Kidney glomerular epithelial cell (primary cell): Measurements from ENCODE around the gene HSP90AB1.

Experiments
- DNase-seq: peaks from one replicate; lab custom pipeline; 2025; lab: John Stamatoyannopoulos, UW

The HSP90AB1 gene

DNA sequence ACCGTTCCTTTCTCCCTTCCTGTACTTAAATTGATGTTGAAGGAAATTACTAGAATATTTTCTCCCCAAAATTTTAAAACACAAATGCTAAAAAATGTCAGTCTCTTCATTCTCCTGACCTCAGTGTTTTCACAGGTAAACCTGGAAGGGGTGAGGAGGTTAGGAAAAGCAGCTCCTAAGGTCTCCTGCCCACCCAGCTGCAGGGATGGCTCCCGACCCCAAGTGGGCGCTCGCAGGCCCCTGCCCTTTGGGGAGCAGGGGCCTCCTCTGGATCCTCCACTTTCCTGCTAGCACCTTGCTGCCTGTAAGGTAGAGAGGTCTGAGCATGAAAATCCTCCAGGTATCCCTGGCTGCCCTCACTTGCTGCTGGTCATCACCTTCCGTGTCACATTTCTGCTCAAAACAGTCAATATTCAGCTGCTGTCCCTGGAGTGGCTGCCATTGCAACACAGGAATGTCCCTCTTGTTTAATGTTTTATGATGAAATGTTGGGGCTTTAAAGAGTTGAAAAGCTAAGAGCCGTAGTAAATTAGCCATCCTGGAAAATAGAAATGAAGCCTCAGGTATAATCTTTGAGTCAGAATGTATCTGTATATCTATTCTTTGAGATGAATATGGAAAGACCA lies 10.9 kb upstream of the HSP90AB1 start:
- no peak for DNase-seq

DNA sequence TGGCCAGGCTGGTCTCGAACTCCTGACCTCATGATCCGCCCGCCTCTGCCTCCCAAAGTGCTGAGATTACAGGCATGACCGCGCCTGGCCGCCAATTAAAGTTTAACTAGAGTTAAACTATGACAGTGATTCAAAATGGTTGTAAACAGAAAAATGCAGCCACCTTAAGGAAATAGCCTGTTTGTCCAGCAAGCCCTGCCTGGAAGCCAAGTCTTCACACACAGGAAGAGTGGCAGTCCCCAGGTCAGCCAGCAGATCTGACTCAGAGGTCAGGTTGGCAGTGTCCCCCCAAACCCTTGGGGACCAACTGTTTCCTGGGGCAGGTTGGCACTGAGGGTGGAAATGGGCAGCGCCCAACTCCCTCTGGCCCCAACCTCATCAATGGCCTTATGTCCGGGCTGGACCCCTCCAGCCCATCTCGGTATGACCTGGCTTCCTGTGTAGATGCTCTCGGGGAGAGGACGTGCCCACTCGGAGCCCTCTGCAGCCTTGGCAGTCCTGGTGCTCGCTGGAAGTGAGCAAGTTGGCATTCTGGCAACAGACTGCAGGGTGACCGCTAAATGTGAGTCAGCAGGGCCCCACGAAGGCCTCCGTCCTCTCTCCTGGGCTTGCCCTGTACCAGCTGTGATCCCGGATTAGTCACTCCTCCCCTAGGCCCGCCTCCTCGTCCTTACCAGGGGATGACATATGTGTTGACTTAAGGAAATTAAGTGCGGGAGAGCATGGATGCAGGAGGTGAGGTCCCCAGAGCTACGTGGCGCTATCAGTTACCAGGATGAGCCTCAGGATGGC lies 9.7 kb upstream of the HSP90AB1 start:
- peak; percentile 96 for DNase-seq

DNA sequence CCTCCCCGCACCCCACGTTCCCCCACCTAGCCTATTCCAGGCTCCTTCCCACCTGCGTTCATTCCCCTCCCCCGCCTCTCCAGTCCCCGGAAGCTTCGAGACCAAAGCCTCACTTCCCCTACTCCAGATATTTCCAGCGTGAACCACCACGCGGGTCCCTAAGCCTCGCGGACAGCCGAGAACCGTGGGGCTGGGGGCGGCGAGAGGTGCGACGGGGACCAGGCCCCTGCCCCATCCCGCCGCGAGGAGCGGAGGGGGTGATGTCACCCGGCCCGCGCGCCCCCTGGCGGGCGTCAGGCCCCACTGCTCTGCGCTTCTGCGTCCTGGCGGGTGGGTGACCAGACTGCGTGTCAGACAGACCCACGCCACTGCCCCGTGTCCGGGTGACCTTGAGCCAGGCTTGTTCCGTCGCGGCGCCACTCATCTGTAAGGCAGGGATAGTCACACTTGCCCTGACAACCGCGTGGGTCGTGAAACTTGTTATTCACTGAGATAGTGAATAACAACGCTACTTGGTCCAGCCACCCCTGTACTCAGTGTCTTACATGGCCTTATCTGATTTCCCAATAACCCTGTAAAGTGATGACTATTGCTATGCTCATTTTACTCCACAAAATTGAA lies 9.0 kb upstream of the HSP90AB1 start:
- peak; percentile 63 for DNase-seq

DNA sequence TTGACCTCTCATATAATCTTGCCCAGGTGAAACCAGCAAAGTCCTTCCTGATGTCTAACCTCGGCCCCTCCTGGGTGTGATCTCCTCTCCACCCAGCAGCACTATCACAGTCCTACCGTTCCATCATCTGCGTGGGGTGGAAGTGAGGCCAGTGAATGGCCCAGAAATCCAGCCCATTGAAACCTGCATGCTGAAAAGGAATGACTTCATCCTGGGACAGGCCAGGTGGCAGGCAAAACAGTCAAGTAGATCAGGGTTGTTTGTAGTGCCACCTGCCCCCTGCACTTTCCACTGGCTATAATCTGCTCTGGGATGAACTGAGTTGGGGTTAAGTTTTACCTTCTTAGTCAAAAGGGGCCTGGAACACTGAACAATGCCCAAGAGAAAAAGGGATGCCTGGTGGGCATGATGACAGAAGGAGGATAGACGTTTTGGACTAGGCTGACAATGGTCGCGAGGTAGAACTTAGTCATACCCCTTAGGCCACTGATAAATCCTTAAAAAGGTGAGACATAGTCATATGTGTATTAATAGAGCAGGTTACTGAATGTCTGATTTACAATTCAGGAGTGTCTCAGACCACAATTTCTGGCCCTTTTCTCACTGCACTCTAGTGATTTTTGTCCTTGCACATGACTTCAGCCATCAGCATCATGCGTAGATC lies 8.1 kb upstream of the HSP90AB1 start:
- DNase-seq: no peak

DNA sequence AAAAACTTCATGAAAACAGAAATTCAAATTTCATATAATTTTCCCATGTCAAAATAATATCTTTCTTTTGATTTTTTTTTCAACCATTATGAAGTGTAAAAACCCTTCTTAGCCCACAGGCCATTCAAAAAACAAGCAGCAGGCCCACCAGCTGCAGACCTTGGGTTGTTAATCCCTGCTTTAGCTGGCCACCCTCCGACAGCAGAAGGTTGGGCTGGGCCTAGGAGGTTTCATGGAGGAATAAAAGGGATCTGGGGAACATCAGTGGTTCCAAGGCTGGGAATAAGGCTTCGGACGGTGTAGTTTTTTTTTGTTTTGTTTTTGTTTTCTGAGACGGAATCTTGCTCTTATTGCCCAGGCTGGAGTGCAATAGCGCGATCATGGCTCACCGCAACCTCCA lies 3.6 kb upstream of the HSP90AB1 start:
- DNase-seq: no peak

DNA sequence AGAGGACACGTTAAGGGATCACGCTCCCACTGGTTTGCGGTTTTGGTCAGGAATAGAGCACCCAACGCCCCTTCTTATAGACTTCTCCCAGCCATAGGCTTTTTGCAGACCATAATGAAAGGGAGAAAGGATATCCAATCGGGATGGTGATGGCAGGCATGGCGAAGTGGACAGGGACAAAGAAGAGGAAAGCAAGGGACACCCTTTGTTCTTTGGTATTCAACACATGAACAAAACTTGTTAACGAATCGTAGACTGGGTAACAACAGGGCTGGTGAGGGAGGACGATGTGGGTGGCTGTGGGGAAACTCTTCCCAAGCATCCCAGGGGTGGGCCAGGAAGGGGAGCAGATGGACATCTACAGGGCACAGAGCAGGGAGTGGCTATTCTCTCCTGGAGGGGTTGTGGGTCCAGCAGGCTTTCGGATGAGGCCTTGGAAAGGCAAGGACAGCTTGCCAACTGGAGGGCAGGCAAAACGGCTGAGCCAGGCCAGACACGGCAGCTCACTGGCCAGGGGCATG lies 1.4 kb upstream of the HSP90AB1 start:
- DNase-seq: no peak

DNA sequence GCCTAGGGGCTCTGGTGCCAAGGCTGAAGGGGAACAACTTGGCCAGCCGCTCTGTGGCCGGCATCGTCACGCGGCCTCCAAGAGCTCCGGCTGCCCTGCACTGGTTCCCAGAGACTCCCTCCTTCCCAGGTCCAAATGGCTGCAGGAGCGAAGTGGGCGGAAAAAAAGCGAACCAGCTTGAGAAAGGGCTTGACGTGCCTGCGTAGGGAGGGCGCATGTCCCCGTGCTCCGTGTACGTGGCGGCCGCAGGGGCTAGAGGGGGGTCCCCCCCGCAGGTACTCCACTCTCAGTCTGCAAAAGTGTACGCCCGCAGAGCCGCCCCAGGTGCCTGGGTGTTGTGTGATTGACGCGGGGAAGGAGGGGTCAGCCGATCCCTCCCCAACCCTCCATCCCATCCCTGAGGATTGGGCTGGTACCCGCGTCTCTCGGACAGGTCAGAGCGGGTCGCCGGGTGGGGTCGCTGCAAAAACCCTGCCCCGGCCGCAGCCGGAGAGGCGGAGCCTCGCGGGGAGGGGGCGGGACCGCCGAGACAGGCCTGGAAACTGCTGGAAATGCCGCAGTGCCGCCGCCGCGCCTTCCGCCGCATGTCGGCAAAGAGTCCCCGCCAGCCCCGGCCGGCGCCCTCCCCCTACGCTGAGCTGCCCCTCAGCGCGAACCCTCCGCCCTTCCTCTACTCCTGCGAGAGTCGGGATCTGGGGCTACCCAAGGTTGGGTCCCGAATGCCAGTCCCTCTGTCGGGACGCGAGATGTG lies 814 bp upstream of the HSP90AB1 start:
- DNase-seq: peak; percentile 65

DNA sequence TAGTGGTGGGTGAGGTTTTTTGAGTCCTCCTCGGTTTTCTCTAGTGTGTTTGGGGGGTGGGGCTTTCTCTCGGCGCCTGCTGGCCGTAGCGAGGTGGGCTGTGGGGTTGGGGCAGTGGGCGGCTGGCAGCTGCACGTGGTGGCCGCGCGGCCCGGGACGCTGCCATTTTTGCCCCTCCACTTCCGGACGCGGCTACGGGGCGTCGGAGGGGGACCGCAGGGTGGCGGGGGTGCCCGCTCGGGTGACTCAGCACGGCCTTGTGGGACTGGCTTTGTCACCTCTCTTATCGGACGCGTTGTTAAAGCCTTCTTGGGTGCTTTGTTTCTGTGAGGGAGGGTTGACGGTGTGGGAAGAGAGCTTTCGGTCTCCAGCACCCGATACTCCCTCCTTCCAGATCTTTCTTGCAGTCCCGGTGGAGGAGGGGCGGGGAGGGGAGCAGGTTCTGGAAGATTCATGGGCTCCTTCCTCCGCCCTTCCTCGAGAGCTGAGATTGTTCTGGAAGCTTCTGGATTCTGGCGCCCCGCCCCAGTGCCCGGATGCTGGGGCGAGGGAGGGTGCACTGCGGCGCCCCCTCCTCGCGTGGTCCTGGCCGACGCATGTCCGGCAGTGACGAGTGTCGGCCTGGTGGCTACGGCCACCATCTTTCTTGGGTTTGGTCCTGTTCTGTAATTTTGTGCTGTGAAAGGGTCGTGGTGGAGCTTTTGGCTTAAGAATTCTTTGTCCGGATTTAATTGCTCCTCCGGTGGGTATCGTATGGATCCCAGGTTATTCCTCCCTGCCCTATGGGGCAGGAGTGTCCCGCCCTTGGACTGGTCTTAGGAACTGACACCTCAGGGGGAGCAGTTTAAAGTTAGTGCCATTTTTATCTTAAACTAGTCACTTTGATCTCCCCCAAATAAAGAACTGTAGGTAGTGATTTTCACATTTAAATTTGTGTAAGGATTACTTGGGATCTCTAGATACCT lies 719 bp downstream of the HSP90AB1 start:
- peak; percentile 39 for DNase-seq

DNA sequence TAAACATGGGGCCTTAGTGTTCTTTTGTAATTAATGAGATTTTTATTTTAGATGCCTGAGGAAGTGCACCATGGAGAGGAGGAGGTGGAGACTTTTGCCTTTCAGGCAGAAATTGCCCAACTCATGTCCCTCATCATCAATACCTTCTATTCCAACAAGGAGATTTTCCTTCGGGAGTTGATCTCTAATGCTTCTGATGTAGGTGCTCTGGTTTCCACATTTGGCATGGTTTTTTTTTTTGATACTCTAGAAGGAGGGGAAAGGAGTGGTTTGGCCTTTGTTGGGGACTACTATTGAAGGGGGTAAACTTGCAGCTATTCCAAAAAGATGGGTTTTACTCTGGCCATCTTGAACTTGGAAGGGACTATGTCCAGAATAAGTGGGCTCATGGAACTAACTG lies 1.7 kb downstream of the HSP90AB1 start:
- no peak for DNase-seq

DNA sequence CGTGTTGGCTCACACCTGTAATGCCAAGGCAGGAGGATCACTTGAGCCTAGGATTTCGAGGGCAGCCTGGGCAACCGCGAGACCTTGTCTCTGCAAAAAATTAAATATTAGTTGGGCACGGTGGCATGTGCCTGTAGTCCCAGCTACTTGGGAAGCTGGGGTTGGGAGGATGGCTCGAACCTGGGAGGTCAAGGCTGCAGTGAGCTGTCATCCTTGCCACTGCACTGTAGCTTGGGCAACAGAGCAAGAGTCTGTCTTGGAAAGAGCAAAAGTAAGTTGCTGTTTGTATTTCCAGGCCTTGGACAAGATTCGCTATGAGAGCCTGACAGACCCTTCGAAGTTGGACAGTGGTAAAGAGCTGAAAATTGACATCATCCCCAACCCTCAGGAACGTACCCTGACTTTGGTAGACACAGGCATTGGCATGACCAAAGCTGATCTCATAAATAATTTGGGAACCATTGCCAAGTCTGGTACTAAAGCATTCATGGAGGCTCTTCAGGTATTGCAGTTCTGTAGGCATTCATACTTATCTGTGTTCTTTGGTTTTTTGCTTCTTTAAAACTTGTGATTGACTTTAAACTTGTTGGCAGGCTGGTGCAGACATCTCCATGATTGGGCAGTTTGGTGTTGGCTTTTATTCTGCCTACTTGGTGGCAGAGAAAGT lies 2.3 kb downstream of the HSP90AB1 start:
- DNase-seq: no peak

DNA sequence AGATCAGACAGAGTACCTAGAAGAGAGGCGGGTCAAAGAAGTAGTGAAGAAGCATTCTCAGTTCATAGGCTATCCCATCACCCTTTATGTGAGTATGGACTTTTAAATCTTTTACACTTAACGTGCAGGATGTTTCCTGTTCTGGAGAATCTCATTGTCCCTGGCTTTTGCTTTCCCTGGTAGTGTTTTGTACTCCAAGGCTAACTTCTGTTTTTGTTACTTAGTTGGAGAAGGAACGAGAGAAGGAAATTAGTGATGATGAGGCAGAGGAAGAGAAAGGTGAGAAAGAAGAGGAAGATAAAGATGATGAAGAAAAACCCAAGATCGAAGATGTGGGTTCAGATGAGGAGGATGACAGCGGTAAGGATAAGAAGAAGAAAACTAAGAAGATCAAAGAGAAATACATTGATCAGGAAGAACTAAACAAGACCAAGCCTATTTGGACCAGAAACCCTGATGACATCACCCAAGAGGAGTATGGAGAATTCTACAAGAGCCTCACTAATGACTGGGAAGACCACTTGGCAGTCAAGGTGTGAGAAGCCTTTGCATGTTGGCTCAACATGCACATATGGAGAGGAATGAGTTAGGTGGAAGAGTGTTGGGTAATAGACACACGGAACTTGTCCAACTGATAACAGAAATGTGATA lies 3.3 kb downstream of the HSP90AB1 start:
- no peak for DNase-seq

DNA sequence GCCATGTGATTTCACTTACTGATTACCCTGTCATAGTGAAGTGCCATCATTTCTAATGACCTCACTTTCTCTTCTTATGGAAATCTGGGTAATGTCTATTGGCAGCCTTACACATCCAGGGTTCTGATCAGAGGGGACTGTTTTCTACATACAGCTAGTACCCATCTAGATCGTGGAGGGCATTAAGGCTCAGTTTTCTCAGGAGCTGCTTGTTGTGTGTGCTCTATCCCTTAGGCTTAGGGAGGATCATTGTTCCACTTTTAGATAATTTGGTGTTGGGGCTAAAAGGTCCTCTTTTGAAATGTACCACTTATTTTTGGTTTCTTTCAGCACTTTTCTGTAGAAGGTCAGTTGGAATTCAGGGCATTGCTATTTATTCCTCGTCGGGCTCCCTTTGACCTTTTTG lies 3.8 kb downstream of the HSP90AB1 start:
- DNase-seq: no peak

DNA sequence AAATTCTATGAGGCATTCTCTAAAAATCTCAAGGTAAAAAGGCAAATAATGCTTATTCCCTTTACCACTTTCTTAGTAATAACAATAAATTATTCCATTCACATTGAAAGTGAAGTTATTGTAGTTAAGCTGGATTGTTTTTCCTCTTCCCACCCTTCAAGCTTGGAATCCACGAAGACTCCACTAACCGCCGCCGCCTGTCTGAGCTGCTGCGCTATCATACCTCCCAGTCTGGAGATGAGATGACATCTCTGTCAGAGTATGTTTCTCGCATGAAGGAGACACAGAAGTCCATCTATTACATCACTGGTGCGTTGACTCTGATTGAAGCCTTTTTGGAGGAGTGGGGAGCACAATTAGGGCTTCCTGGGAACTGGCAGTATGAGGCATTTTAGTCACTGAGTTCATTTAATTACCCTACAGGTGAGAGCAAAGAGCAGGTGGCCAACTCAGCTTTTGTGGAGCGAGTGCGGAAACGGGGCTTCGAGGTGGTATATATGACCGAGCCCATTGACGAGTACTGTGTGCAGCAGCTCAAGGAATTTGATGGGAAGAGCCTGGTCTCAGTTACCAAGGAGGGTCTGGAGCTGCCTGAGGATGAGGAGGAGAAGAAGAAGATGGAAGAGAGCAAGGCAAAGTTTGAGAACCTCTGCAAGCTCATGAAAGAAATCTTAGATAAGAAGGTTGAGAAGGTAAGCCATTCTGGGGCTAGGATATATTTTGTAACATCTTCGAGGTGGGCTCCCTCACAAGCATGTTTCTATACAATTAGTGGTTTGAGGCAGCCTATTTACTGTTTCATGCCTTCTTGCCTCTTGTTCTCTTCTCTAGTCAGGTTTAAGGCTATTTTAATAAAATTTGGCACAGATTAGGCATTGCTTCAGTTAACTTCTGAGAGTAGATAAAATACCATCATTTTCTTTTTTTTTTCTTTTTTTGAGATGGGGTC lies 4.9 kb downstream of the HSP90AB1 start:
- DNase-seq: no peak

DNA sequence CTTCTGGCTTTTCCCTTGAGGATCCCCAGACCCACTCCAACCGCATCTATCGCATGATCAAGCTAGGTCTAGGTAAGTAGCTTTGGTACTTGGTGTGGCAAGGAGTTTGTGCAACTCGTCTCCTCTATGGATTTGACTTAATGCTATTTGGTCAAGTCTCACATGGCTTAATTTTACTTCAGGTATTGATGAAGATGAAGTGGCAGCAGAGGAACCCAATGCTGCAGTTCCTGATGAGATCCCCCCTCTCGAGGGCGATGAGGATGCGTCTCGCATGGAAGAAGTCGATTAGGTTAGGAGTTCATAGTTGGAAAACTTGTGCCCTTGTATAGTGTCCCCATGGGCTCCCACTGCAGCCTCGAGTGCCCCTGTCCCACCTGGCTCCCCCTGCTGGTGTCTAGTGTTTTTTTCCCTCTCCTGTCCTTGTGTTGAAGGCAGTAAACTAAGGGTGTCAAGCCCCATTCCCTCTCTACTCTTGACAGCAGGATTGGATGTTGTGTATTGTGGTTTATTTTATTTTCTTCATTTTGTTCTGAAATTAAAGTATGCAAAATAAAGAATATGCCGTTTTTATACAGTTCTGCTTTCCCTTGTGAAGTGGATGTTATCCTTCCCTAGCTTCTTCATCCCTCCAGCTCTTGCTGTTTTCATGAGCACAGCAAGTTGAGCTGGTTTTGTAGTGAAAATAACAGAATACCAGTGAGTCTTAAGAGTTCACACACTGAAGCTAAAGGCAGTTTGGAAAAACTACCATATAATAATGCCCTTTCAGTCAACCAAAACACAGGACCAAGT lies 6.6 kb downstream of the HSP90AB1 start:
- no peak for DNase-seq

DNA sequence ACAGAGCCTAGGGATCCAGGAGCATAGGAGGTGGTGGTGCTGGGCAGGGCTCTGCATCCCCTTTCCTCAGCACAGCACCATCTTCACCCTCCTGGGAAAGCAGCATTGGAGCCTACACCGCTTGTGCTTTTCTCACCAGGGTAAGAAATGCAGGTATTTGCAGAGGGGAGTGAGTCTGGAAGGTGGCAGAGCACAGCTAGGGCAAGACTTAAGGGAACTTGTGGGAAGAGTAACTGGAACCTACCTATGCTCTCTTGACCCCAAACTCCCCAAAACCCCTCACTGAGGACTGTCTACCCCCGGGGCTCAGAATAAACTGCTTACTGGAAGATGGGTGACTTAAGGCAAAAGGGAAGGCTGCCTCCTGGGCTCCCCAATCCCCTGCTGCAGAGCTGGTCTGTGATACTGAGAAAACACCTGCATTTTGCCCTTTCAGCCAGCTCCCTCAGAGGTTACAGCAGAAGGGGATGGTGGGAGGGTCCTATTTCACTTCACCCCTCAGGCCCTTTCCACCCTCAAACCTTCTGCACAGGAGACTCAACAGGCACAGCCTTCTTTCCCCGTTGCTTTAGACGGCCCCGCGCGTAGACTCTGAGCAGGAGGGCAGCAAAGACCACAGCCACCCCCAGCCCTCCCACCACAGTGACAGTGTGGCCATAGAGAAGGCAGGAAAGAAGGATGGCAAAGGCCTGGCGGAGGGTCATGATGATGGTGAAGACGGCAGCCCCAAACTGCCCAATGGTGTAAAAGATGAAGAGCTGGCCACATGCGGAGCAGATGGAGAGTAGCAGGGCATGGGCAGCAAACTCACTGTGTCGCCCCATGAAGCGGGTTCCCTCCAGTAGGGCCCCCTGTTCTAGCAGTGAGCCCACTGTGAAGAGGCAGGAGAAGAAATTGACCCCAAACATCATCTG lies 7.5 kb downstream of the HSP90AB1 start:
- DNase-seq: no peak

DNA sequence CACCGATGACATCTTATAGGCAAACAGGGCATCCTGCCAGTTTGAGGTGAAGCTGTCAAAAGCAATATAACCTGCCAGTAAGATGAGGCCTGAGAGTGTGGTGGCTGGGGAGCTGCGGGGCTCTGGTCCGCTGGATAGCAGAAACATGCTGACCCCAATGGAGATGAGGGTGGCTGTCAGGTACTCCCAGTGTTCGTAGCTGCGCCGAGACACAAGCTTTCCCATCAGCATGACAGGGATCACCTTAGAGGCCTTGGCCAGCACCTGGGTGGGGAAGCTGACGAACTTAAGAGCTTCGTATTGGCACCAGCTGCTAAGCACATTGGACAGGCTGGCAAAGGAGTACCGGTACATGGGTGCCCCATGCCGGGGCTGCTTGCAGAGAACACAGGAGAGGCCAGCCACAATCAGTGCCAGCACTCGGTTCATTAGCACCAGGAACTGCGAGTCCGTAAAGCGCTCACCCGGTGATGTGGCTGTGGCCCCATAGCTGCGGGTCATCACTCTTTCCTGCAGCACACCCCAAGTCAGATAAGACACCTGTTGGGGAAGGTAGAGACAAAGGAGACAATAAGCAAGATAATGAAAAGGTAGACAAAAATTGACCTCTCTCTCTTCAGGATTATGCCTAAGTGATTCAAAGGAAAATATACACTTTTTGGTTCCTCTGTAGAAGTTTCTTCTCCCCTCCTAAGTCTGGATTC lies 8.4 kb downstream of the HSP90AB1 start:
- no peak for DNase-seq
